ENCODE results near the gene MRPL33. TPM values are rescaled to one million over a fixed set of nuclear protein-coding genes. Genes with fewer than 3 reads are reported as not detected.

The MRPL33 gene
- total and polyA plus RNA-seq, 2 experiments from 2014 or later, result 80.5 to 310 TPM

GRCh38 chr2:27798948-27799645 lies 27.6 kb downstream of the MRPL33 start (continued):
- no peak for TF ChIP-seq REST (IDR thresholded peaks at IDR 0.05; ENCODE audit: unreplicated experiment)
- no peak for TF ChIP-seq STAT1 (IDR thresholded peaks at IDR 0.05; ENCODE audit: unreplicated experiment)

GRCh38 chr2:27799646-27800010 lies 28.1 kb downstream of the MRPL33 start:
- no peaks in the 10 kb centered on the region for H3K36me3 Mint-ChIP-seq (ENCODE audit: low read depth)
- no peaks in the 10 kb centered on the region for H3K9me2 ChIP-seq (ENCODE audit: insufficient read depth)
- H3K4me3 Mint-ChIP-seq, result no peak overlapping the region
- H3K79me2 ChIP-seq (replicated peaks; ENCODE audit: insufficient read depth), result no peaks in the 10 kb centered on the region
- H3K36me3 ChIP-seq (ENCODE audit: insufficient read depth), result no peaks in the 10 kb centered on the region
- no peak overlapping the region for H3K27ac Mint-ChIP-seq
- H3K9me3 Mint-ChIP-seq, result no peaks in the 10 kb centered on the region; the same call in 2 of the 3 replicates
- H3K4me1 Mint-ChIP-seq, result no peaks in the 10 kb centered on the region
- ATAC-seq (no peak), DNase-seq (ENCODE audit: low spot score) (no peak)
- H3K4me1 ChIP-seq (ENCODE audit: insufficient read depth), result no peaks in the 10 kb centered on the region
- H3F3A ChIP-seq (replicated peaks; ENCODE audit: low read depth), result no peaks in the 10 kb centered on the region
- H4K20me1 ChIP-seq (replicated peaks; ENCODE audit: insufficient read depth), result no peaks in the 10 kb centered on the region
- H3K27ac ChIP-seq (ENCODE audit: low read depth), result no peak overlapping the region
- no peak overlapping the region for H2AFZ ChIP-seq
- no peaks in the 10 kb centered on the region for H3K27me3 ChIP-seq (ENCODE audit: insufficient read depth)
- no peak overlapping the region for H3K4me3 ChIP-seq
- no peak overlapping the region for H3K4me2 ChIP-seq
- H3K27me3 Mint-ChIP-seq (ENCODE audit: insufficient read depth, low read depth, poor library complexity), result peaks cover 5% of the 10 kb centered on the region
- TF ChIP-seq, protein P1, sequence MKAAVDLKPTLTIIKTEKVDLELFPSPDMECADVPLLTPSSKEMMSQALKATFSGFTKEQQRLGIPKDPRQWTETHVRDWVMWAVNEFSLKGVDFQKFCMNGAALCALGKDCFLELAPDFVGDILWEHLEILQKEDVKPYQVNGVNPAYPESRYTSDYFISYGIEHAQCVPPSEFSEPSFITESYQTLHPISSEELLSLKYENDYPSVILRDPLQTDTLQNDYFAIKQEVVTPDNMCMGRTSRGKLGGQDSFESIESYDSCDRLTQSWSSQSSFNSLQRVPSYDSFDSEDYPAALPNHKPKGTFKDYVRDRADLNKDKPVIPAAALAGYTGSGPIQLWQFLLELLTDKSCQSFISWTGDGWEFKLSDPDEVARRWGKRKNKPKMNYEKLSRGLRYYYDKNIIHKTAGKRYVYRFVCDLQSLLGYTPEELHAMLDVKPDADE (IDR thresholded peaks at IDR 0.05), result no peak
- TF ChIP-seq ZNF331 (CRISPR knock-in tag; IDR thresholded peaks at IDR 0.05; ENCODE audit: low read depth) (no peak), REST (IDR thresholded peaks at IDR 0.05; ENCODE audit: unreplicated experiment) (no peak), STAT1 (IDR thresholded peaks at IDR 0.05; ENCODE audit: unreplicated experiment) (no peak), EZH2 (IDR thresholded peaks at IDR 0.05; ENCODE audit: low read depth, unreplicated experiment) (no peak), EZH2phosphoT487 (IDR thresholded peaks at IDR 0.05; ENCODE audit: unreplicated experiment) (no peak), POLR2AphosphoS5 (IDR thresholded peaks at IDR 0.05; ENCODE audit: low read depth) (no peak), CREB1 (CRISPR knock-in tag; IDR thresholded peaks at IDR 0.05; ENCODE audit: low read depth) (no peak), ZNF114 (CRISPR knock-in tag; IDR thresholded peaks at IDR 0.05) (no peak)
- TF ChIP-seq, protein P2, sequence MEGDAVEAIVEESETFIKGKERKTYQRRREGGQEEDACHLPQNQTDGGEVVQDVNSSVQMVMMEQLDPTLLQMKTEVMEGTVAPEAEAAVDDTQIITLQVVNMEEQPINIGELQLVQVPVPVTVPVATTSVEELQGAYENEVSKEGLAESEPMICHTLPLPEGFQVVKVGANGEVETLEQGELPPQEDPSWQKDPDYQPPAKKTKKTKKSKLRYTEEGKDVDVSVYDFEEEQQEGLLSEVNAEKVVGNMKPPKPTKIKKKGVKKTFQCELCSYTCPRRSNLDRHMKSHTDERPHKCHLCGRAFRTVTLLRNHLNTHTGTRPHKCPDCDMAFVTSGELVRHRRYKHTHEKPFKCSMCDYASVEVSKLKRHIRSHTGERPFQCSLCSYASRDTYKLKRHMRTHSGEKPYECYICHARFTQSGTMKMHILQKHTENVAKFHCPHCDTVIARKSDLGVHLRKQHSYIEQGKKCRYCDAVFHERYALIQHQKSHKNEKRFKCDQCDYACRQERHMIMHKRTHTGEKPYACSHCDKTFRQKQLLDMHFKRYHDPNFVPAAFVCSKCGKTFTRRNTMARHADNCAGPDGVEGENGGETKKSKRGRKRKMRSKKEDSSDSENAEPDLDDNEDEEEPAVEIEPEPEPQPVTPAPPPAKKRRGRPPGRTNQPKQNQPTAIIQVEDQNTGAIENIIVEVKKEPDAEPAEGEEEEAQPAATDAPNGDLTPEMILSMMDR (conservative IDR thresholded peaks at IDR 0.05; ENCODE audit: low read depth in 2 of 2), result no peak
